Epithelial cell of proximal tubule (primary cell): ENCODE measurements around the gene MPEG1. TPM values are rescaled to one million over a fixed set of nuclear protein-coding genes. Genes with fewer than 3 reads are reported as not detected.

Source experiments
- DNase-seq: peaks from one replicate; pipeline ENCODE4 v3.0.0-alpha.2; 2011; ENCODE audit warnings: low read depth
- H3K4me3 ChIP-seq: 2 replicates; pipeline ENCODE4 v1.5.1; 2011; ENCODE audit warnings: low read depth, mild to moderate bottlenecking, low read length
- total RNA-seq: library from RNA; depleted of rRNA; stranded (reverse); fragments of >200 nt; gene quantifications from 2 replicates; pipeline ENCODE4 v1.2.3, GENCODE V29; 2015
- TF ChIP-seq, protein P1 (sequence below): conservative IDR thresholded peaks from 2 replicates; pipeline ENCODE4 v1.5.1; 2012; ENCODE audit warnings: low read depth, mild to moderate bottlenecking, low read length

Gene MPEG1, protein sequence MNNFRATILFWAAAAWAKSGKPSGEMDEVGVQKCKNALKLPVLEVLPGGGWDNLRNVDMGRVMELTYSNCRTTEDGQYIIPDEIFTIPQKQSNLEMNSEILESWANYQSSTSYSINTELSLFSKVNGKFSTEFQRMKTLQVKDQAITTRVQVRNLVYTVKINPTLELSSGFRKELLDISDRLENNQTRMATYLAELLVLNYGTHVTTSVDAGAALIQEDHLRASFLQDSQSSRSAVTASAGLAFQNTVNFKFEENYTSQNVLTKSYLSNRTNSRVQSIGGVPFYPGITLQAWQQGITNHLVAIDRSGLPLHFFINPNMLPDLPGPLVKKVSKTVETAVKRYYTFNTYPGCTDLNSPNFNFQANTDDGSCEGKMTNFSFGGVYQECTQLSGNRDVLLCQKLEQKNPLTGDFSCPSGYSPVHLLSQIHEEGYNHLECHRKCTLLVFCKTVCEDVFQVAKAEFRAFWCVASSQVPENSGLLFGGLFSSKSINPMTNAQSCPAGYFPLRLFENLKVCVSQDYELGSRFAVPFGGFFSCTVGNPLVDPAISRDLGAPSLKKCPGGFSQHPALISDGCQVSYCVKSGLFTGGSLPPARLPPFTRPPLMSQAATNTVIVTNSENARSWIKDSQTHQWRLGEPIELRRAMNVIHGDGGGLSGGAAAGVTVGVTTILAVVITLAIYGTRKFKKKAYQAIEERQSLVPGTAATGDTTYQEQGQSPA
- total RNA-seq, result not detected in 2 replicates

DNA sequence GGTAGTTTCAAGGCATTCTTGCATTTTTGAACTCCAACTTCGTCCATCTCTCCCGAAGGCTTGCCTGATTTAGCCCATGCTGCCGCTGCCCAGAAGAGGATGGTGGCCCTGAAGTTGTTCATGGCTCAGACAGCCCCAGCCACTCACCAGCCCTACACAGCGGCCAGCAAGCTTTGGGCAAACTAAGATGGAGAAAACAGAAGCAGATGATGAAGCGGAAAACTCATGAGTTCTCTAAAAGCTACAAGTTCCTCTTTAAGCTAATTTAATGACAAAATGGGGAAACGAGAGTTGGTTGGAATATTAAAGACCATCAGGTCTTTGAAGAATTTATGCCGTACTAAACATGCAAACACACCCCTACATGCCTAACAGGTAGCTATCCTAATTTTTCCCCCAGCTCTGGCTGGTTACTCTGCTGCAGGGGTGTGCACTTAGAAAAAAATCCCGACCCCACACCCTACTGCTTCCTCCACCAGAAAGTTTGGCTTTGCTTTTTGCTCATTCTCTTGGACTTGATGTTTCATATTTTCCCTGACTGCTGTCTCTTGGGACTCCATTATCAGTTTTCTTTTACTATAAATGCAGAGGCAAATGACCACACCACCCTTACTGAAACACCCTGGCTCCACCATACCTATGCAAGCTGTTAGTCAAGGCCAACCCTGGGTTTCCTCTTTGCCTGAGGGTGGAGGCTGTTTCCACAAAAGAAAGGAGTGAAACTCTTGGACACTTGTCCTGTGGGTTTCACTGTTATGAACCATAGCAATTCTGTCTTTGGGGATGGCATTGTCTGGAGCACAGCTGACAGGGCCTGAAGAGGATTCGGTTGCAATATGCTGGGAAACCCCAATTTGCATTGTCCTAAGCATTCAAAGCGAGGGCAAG is at the start of gene MPEG1:
MPEG1 (minus strand) TSS at position 184 of the 888 bp plus-strand sequence; CDS start at position 122, 62 bp downstream.
- TF ChIP-seq, protein P1, sequence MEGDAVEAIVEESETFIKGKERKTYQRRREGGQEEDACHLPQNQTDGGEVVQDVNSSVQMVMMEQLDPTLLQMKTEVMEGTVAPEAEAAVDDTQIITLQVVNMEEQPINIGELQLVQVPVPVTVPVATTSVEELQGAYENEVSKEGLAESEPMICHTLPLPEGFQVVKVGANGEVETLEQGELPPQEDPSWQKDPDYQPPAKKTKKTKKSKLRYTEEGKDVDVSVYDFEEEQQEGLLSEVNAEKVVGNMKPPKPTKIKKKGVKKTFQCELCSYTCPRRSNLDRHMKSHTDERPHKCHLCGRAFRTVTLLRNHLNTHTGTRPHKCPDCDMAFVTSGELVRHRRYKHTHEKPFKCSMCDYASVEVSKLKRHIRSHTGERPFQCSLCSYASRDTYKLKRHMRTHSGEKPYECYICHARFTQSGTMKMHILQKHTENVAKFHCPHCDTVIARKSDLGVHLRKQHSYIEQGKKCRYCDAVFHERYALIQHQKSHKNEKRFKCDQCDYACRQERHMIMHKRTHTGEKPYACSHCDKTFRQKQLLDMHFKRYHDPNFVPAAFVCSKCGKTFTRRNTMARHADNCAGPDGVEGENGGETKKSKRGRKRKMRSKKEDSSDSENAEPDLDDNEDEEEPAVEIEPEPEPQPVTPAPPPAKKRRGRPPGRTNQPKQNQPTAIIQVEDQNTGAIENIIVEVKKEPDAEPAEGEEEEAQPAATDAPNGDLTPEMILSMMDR, result no peak
- no peak within 1 kb of the TSS for H3K4me3 ChIP-seq
- no peak for DNase-seq

DNA sequence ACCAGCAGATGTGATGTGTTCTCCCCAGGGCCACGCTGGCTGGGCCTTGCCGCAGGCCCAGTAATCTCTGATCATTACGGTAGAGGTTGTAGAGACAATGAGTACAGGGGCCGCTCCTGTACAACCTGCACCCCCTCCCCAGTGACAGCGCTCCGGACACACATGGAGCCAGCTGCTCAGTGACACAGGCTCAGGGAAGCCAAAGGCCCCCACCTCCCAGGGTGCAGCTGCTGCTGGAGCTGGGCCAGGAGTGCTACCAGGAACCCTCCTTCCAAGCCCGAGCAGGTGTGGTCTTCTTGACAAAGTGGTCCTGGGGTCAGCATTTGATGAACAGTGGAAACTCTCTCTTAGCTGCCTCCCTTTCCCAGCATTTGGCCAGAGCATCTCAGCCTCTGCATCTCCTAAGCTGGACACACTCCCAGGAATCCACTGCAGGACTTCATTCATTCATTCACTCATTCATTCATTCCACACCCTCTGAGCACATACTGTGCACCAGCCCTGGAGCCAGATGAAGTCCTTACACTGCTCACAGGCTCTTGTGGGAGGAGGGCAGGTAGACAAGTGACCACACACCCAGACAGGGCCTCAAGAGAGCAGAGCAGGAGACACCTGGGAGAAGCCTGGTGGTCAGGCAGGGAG is 49.6 kb upstream of the MPEG1 start:
- TF ChIP-seq, protein P1, result no peak
- DNase-seq, result no peak

DNA sequence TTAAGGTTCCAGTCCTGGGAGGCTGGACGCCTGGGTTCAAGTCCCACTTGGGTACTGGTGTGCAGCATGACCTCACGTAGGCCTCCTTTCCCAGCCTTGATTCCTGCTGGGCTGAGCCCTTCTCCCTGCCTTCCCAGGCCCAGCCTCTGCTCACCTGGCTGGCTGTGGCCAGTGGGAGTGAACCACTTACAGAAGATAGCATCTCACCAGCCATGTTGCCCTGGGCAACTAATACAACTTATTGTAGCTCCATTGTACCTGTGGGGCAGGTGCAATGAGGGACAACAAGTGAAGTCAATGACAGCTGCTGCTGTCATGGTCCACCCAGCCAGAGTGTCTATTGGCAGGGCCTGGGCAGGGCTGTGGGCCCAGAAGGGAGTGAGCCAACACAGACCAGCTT is 48.4 kb upstream of the MPEG1 start:
- no peak for DNase-seq
- H3K4me3 ChIP-seq, result no peak overlapping the region
- TF ChIP-seq, protein P1, result no peak

More for the DNA sequence above, 49.6 kb upstream of the MPEG1 start:
- no peak overlapping the region for H3K4me3 ChIP-seq

DNA sequence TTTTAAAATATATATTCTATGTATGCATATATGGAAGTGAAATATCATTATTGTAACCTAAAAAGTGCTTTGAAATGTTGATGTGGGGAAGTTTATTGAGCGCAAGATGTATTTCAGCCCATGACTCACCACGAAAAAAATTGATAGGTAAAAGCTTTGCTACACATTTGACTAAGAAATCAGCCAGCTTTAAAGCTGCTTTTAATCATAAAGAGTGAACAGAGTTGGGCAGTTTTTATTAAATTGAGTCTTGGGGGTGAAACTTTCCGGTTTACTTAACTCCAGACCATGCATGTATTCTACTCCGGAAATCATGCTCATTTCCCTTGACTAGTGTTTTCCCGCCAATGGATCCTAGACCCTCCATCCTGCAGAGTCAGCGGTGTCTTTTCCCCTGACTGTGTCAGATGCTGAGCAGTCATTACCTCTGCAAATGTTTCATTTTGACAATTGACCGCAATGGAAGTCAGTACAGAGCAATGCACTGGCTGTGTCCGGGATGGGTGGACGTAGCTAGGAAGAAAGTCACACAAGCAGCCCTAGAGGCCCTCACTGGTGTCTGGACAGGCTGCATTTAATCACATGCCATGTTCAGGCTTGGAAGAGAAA is 47.2 kb upstream of the MPEG1 start:
- TF ChIP-seq, protein P1, result no peak
- DNase-seq, result no peak
- H3K4me3 ChIP-seq, result no peak overlapping the region

DNA sequence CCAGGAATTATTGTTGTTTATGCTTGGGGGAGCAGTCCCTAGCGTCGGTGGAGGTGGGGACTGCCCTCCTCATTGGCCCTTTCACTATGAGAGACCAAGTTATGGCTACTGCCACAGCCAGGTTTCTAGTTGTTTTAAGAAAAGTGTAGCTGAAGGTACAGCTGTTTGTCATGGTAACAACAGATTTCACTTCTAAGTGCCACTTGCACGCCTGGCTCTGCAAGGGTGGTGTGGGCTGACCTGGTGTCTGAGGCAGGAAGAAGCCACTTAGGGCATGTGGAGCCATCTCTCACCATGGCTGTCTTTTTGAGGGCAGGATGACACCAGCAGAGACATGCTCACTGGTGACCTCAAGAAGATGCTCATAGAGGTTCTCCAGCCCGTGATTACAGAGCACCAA is 46.3 kb upstream of the MPEG1 start:
- TF ChIP-seq, protein P1, result no peak
- DNase-seq, result no peak

DNA sequence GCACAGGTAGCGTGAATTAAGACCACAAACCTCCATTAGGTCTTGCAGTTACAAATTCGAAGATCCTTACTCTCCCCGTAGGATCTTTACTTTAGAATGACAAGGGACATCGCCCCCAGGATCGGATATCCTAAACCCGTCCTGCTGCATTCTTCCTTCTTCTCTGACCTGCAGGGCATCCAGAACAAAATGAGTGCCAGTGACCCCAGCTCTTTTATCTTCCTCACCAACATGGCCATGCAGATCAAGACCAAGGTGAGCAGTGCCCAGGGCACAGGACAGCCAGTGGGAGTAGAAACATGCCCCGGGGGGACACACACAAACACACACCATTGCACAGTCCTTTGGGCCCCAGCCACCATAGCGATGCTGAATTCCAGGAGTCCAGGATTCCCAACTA is 42.6 kb upstream of the MPEG1 start:
- TF ChIP-seq, protein P1, result no peak
- no peak overlapping the region for H3K4me3 ChIP-seq
- DNase-seq, result no peak

More for the DNA sequence above, 46.3 kb upstream of the MPEG1 start:
- no peak overlapping the region for H3K4me3 ChIP-seq
